Vagina (tissue), 2 donors: Measurements from ENCODE around the gene ELMO1. TPM values are rescaled to one million over a fixed set of nuclear protein-coding genes. Genes with fewer than 3 reads are reported as not detected.

Source experiments
- DNase-seq, 2 donors: peaks; one replicate each; pipeline ENCODE4 v3.0.0-alpha.2; 2017; ENCODE audit errors: extremely low spot score in 2 of 2
- H3K27ac ChIP-seq: fragments of 200-600 bp; sonication (generic); one replicate; pipeline ENCODE4 v1.5.1; 2019
- H3K27me3 ChIP-seq: fragments of 200-600 bp; sonication (generic); one replicate; pipeline ENCODE4 v1.5.1; 2019
- H3K36me3 ChIP-seq, 2 donors: fragments of 200-600 bp; sonication (generic); one replicate each; pipeline ENCODE4 v1.5.1; 2017 to 2019
- H3K4me1 ChIP-seq: fragments of 200-600 bp; sonication (generic); one replicate; pipeline ENCODE4 v1.5.1; 2019
- H3K4me3 ChIP-seq, 2 donors: fragments of 200-600 bp; sonication (generic); 1 replicate in 1 of 2; 2 replicates in 1 of 2; pipeline ENCODE4 v1.5.1; 2016 to 2019
- H3K9me3 ChIP-seq: fragments of 200-600 bp; sonication (generic); one replicate; pipeline ENCODE4 v1.5.1; 2019
- CTCF ChIP-seq, 3 experiments: fragments of 450-650 bp in 2 of 3; fragments of 200-600 bp in 1 of 3; sonication (generic) in 1 of 3; IDR thresholded peaks; one replicate each; pipeline ENCODE4 v1.5.1; 2017 to 2019; ENCODE audit warnings: antibody characterized with exemption in 3 of 3, mild to moderate bottlenecking in 2 of 3, moderate library complexity in 2 of 3
- POLR2A ChIP-seq, 2 donors: fragments of 450-650 bp; IDR thresholded peaks; one replicate each; pipeline ENCODE4 v1.6.1; 2017; ENCODE audit warnings: antibody characterized with exemption in 2 of 2, mild to moderate bottlenecking in 2 of 2, moderate library complexity in 2 of 2
- POLR2AphosphoS5 ChIP-seq, 2 donors: sonication (generic); formaldehyde crosslinking; IDR thresholded peaks; one replicate each; pipeline ENCODE4 v1.9.0; 2017; ENCODE audit warnings: antibody characterized with exemption in 2 of 2, mild to moderate bottlenecking in 2 of 2, low read depth in 1 of 2; ENCODE audit not compliant: insufficient read depth in 1 of 2
- intact Hi-C: fragments of 100-400 bp; cut with DNase I; formaldehyde crosslinking; loops from one replicate; pipeline ENCODE4 v1.15.1; 2023
- total RNA-seq: library from RNA; depleted of rRNA; stranded (reverse); fragments of >200 nt; gene quantifications from one replicate; pipeline ENCODE4 v1.2.3, GENCODE V29; 2016

The ELMO1 gene
- total RNA-seq, 1 donor from 2014 or later, result 74.4 TPM

GRCh38 chr7:37229381-37229780 is 219.3 kb downstream of the ELMO1 start:
- intact Hi-C loops, result no loop called here
- no peak for DNase-seq
- Histone ChIP-seq H3K4me1 (peaks cover 10% of the 10 kb centered on the region), H3K27me3 (no peaks in the 10 kb centered on the region), H3K4me3 (no peak overlapping the region), H3K36me3 (no peaks in the 10 kb centered on the region), H3K9me3 (no peaks in the 10 kb centered on the region), H3K27ac (no peak overlapping the region)
- no peak for TF ChIP-seq CTCF (IDR thresholded peaks at IDR 0.05)

GRCh38 chr7:37225285-37225969 is 223.2 kb downstream of the ELMO1 start:
- no peaks in the 10 kb centered on the region for H3K27me3 ChIP-seq
- no peak for DNase-seq
- peaks cover 10% of the 10 kb centered on the region for H3K4me1 ChIP-seq
- no peaks in the 10 kb centered on the region for H3K36me3 ChIP-seq
- intact Hi-C loops, result no loop called here
- no peaks in the 10 kb centered on the region for H3K9me3 ChIP-seq
- H3K27ac ChIP-seq, result no peak overlapping the region
- H3K4me3 ChIP-seq, result no peak overlapping the region
- TF ChIP-seq POLR2A (IDR thresholded peaks at IDR 0.05), result no peak
- TF ChIP-seq CTCF (IDR thresholded peaks at IDR 0.05), result no peak
- no peak for TF ChIP-seq POLR2AphosphoS5 (IDR thresholded peaks at IDR 0.05; ENCODE audit: insufficient read depth in 1 of 2, low read depth in 1 of 2)

GRCh38 chr7:37224746-37225145 is 223.9 kb downstream of the ELMO1 start:
- H3K4me3 ChIP-seq, result no peak overlapping the region
- no peaks in the 10 kb centered on the region for H3K36me3 ChIP-seq
- no peaks in the 10 kb centered on the region for H3K27me3 ChIP-seq
- H3K9me3 ChIP-seq, result no peaks in the 10 kb centered on the region
- no peak for DNase-seq
- TF ChIP-seq POLR2AphosphoS5 (IDR thresholded peaks at IDR 0.05; ENCODE audit: insufficient read depth in 1 of 2, low read depth in 1 of 2) (no peak), POLR2A (IDR thresholded peaks at IDR 0.05) (no peak), CTCF (IDR thresholded peaks at IDR 0.05) (no peak)
- intact Hi-C loops, result no loop called here
- H3K27ac ChIP-seq, result no peak overlapping the region
- peaks cover 10% of the 10 kb centered on the region for H3K4me1 ChIP-seq

- Histone ChIP-seq H3K9me3 (no peaks in the 10 kb centered on the region), H3K36me3 (no peaks in the 10 kb centered on the region), H3K4me1 (peaks cover 6% of the 10 kb centered on the region), H3K4me3 (no peak overlapping the region), H3K27ac (no peak overlapping the region), H3K27me3 (no peaks in the 10 kb centered on the region)
- intact Hi-C loops, result no loop called here
- TF ChIP-seq CTCF (IDR thresholded peaks at IDR 0.05), result no peak
- no peak for TF ChIP-seq POLR2A (IDR thresholded peaks at IDR 0.05)
- no peak for TF ChIP-seq POLR2AphosphoS5 (IDR thresholded peaks at IDR 0.05; ENCODE audit: insufficient read depth in 1 of 2, low read depth in 1 of 2)
- no peak for DNase-seq
These were observed 228.0 kb downstream of the ELMO1 start for GRCh38 chr7:37220664-37221063.

- no peak for TF ChIP-seq POLR2A (IDR thresholded peaks at IDR 0.05)
- TF ChIP-seq POLR2AphosphoS5 (IDR thresholded peaks at IDR 0.05; ENCODE audit: insufficient read depth in 1 of 2, low read depth in 1 of 2), result no peak
- no peak for TF ChIP-seq CTCF (IDR thresholded peaks at IDR 0.05)
- intact Hi-C loops, result no loop called here
- Histone ChIP-seq H3K36me3 (no peaks in the 10 kb centered on the region), H3K9me3 (no peaks in the 10 kb centered on the region), H3K27me3 (no peaks in the 10 kb centered on the region), H3K27ac (no peak overlapping the region), H3K4me3 (no peak overlapping the region), H3K4me1 (no peaks in the 10 kb centered on the region)
- DNase-seq, result no peak
These were observed 229.7 kb downstream of the ELMO1 start for GRCh38 chr7:37218956-37219355.
